NCI-H2081 treated with DMSO at 0.1 percent for 48 hours (cell line): ENCODE measurements around the gene SMAD5.

Experiments used
- DNase-seq: peaks from one replicate; lab custom pipeline; 2025; lab: John Stamatoyannopoulos, UW

The SMAD5 gene

GRCh38 chr5:136132557-136133221 lies at the start of gene SMAD5:
Gene SMAD5 (plus strand): TSS chr5:136132845. CDS start chr5:136153761, 20,916 bp downstream.
- DNase-seq: no peak

GRCh38 chr5:136084698-136085097 lies 47.9 kb upstream of the SMAD5 start:
- no peak for DNase-seq

GRCh38 chr5:136086783-136087566 lies 45.7 kb upstream of the SMAD5 start:
- no peak for DNase-seq

DNA sequence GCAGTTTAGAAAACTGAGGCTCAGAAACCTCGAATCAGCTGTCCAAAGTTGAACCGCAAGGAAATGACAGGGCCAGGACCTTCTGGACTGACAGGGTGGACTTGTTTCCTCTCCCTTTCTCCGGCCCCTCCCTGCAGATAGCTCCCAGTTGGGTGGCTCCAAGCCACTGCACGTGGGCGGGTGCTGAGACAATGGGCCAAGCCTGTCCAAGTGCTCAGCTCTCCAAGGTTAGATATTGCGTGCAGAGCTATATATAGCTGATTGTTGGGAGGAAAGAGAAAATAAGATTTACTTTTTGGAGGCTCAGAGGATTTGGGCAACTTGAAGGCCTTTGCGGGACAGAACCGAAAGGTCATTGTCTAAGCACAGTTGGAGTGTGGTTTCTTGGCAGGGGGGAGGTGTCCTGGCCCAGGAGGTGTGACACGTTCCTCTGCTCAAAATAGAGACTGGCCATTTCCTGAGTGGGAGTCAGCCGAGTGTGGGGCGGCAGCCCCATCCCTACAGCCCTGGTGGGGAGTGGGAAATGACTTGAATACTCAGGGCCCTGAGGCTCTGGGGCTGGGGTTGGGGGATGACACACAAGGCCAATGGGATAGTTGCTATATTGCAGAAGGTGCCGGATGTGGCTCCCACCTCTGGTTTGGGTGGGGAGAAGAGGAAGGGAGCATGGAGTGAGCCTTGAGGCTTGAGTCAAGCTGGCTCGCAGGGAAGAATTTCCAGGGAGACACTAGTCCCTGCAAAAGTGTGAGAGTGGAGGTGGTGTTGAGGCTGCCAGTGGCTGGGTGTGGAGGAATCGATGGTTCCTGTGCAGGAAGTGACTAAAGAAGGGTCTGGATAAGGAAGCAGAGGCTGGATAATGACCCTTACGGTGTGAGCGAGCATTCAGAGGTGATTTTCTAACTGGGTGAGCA lies 44.4 kb upstream of the SMAD5 start:
- DNase-seq: no peak

GRCh38 chr5:136089791-136090190 lies 42.9 kb upstream of the SMAD5 start:
- no peak for DNase-seq

- no peak for DNase-seq
Measured at GRCh38 chr5:136090319-136090718, 42.3 kb upstream of the SMAD5 start.

DNA sequence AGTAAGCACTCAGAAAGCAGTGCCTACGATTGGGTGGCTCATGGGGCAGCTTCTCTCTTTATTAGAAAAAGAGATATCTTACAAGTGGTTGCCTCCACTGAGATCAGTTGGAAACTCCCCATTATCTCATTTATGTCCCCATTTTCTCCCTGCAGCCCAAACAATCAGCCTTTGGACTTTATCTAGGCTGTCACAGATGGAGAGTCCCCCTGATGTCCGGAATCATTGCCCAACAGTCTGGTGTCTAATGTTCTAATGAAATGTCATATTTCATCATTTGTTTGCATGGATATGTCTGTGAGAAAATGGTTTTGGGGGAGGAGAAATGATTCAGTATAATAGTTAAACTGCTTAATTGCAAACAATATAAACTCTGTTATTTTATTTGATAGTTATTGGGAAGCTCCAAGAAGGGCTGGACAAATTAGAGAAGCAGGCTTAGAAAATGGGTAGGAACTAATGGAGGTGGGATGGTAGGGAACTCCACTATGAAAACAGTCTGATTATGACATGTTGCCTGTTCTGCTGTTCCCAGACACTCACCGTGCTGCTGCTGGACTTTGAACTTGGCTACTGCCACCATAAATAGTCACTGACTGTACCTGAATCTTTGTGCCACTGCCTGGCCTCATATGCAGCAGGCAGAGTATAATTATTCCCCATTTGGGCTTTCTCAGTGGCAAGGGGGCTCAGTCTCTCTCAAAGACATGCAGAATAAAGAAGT lies 38.3 kb upstream of the SMAD5 start:
- DNase-seq: no peak

DNA sequence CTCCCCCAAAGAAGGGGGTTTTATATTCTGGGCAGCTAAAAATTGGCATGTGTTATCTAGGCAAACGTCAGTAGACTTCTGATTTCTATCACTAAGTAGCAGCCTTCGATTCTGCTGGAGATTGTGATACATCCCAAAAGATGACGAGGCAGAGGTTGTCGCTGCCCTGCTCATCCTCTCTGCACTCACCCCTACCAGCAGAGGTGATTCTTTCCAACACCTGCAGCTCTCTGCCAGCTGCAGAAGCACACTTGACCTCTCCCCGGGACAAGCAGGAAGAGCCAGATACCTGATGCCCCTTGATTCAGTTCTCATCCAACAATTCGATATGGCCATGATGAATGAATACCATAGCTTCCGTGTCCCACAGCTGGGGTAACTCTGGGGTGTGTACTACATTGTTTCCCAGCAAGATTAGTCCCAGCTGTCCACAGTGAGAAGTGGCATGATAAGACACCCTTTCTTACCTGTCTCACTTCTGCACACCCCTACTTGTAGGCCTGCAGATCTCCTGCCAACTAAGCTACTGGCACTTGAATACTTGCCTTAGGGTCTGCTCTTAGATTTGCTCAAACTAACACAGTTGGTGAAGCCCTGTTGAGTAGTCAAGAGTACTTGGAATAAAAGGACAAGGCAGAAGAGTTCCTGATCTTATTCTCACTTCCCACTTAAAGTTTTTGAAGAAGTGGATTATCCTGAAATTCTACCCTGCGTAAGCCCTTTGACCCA lies 37.6 kb upstream of the SMAD5 start:
- no peak for DNase-seq

GRCh38 chr5:136098176-136098575 lies 34.5 kb upstream of the SMAD5 start:
- no peak for DNase-seq

DNA sequence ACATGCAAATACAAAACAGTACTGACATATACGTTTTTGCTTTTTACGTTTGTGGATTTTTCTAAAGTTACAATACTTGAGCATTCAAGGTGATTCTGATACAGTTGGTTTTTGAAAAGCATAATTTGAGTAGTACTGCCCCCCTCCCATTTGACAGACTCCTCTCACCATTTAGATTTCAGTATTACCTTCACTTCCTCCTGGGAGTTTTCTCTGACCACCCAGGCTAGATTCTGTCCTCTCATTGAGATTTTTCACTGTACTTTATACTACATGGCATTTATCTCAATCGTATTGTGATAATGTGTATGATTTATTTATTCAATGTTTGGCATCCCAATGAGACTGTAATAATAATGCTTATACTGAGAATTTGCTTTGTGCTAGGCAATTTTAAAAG lies 32.8 kb upstream of the SMAD5 start:
- DNase-seq: no peak

DNA sequence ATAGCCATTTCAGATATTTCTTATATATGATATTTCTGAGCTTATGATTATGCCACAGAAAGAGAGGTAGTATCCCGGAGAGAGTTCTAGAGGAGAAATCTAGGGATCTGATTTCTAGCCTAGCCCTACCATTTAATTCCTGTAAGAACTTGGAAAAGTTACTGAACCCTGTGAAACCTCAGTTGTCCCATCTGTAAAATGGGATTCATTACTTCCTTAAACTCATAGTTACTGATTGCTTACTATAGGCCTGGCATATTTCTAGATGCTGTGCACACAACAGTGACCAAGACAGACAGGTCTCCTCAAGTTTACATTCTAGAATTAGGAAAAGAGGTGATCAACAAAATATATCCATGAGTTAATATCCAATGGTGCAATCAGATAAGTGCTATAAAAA lies 30.8 kb upstream of the SMAD5 start:
- no peak for DNase-seq

DNA sequence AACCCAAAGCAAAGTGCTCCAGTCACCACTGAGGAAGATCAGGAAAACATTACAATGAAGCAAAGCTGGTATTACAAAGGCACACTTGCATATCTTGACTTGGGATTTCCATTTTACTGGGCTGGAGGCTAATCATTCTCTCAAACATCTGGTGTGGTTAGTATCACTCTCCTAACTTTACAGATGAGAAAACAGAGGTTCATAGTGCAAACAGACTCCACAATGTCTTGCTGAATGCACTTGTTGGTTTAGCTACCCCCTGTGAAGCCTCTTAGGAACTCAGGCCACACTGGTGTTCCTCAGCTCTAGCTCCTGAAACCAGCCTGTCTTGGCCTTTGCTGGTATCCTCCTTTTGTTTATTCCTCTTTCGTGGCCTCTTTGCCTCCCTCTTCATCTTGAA lies 29.5 kb upstream of the SMAD5 start:
- DNase-seq: no peak

GRCh38 chr5:136104306-136104965 lies 28.2 kb upstream of the SMAD5 start:
- no peak for DNase-seq

DNA sequence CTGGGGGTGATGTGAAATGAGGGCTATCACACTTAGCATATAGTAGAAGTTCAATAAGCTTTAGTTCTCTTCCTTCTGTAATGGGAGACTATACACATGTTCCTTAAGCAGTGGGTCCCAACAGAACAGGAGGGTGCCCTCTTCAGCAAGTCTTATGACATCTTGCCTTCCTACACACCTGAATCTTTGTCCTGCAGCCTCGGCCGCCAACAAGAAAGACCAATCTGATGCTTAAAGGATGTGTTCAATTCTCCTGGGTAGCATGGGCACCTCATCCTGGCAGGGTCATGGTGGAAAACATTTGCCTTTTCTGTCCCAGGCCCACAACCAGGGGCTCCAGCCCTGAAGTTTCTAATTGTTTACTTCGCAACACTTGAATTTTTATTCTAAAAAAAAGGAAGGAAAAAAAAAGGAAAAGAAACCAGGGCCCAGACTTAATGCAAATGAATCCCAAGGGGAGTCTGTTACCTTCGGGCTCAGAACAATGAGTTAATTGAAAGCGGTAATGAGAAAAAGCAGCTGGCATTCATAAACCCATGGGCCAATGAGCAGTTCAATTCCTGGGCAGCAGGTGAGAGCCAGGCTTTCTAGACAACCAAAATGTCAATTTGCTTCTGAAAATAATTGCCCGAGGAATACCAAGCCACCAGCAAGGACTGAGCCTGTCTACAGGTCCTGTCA lies 26.2 kb upstream of the SMAD5 start:
- DNase-seq: no peak

DNA sequence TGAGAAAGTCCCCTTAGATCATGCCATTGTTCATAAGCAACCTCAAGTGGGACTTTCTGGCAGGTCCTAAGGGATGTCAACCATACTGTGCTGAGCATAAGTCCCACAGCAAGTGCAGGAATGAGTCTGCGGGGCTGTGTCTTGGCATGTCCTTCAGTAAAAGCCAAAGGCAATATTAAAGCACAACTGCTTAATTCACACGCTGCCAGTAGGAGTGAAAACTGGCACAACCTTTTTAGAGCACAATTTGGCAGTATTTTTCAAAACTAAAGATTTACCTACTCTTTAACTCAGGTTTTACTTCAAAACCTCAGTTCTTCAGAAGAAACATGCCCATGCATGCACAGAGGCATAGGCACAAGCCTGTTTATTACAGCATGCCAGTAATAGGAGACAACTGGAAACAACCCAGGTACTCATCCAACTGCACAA lies 24.4 kb upstream of the SMAD5 start:
- no peak for DNase-seq

DNA sequence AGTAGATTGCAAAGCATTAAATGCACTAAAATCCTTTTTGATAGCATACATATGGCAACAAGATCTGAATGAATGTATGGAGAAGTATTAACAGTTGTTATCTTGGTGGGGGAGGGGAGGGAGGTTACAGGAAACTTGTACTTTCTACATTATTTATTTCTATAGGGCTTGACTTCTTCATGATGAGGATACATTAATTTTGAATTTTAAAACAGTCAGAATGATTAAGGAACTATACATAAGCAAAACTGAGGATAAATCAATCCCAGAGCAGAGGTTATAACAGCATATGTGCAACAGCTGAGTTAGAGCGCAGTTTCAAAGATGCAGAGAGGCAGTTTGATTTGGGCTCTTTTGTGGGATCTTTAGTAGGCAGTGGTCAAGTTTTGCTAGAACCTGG lies 23.9 kb upstream of the SMAD5 start:
- DNase-seq: no peak

DNA sequence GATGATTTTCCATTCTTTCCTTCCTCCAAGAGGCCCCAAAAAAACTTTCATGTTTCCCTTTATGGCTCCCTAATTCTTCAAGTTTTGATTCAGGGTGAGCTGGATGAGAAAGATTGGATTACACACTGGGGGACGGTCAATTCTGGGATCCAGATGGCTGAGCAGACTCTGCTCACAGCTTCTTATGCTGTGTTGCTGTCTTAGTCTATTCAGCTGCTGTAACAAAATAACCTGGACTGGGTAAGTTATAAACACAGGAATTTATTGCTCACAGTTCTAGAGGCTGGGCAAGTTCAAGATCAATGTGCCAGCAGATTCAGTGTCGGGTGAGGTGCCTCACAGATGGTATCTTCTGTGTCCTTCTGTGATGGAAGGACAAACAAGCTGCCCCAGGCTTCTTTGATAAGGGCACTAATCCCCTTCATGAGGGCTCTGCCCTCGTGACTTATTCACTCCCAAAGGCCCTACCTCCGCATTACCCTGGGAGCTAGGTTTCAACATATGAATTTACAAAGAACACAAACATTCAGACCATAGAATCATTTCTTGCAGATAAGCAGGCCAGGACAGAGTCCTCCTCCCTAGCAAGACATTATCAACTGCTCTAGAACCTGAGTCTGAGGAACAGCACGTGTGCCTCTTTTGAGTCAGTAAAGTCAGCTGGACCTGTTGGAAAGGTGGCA lies 23.1 kb upstream of the SMAD5 start:
- no peak for DNase-seq

DNA sequence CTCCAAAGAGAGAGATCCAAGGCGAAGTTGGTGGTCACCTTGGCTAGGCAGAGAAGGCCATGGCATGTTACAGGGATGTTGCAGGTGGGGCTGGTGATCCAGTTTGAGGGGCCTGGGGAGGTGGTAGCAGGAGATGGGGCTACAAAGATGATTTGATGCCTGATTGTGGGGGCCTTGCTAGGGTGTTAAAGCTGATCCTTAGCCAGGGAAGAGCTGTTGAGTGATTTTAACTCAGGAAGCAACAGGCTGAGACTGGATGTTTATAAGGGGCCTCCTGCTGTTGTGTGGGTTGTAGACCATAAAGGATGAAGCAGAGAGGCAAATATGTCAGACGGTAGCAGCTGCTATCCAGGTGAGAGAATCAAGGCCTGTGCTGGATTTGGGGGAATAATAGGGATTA lies 19.0 kb upstream of the SMAD5 start:
- no peak for DNase-seq

DNA sequence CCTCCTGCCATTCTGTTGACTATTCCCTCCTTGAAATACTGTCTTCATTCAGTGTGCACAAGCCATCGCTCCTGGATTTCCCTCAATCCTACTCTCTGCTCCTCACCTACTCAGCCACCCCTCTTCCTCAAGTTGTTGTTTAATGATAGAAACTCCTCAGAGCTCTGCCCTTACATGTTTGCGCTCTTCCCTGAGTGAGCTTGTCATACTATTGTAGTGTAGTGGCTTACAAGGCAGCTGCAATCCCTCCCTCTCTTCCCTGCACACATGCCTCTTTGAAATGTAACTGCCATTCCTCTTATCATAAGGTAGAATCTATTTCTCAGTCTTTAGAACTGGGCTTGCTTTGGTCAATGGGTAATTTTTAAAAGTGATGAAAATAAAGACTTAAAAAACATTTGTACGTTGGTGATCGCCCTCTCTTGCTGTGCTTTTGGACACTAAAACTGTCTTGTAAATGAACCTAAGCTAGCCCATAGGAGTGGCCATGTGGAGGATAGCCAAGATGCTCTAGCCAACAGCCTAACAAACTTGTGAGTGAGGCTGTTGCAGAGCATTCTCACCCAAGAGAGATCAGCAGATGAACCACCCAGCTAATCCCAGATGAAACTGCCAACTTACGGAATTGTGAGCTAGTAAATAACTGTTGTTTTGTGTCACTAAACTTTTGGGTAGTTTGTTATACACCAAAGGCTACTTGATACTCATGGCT lies 18.1 kb upstream of the SMAD5 start:
- no peak for DNase-seq
